RWPE1 (cell line): ENCODE data around the gene TCERG1L.

Source experiments
- CTCF ChIA-PET: fragments of 350-600 bp; sonication (Branson Sonifier 250); formaldehyde crosslinking; extraction: SDS; loops from one replicate; lab custom pipeline; 2021; lab: Yijun Ruan, JAX
- POLR2A ChIA-PET: fragments of 400-600 bp; formaldehyde crosslinking; extraction: SDS; loops from one replicate; lab custom pipeline; 2020; ENCODE audit warnings: antibody characterized with exemption; ENCODE audit not compliant: low non-redundant PET; lab: Yijun Ruan, JAX
- DNase-seq: peaks from one replicate; pipeline ENCODE4 v3.0.0; 2012; ENCODE audit warnings: low spot score
- H3K27ac ChIP-seq: fragments of 450-650 bp; 2 replicates; pipeline ENCODE4 v1.5.1; 2017
- TF ChIP-seq, protein P1 (sequence below): fragments of 450-650 bp; conservative IDR thresholded peaks from 2 replicates; pipeline ENCODE4 v1.5.1; 2017; ENCODE audit warnings: low read depth, mild to moderate bottlenecking

The TCERG1L gene

DNA sequence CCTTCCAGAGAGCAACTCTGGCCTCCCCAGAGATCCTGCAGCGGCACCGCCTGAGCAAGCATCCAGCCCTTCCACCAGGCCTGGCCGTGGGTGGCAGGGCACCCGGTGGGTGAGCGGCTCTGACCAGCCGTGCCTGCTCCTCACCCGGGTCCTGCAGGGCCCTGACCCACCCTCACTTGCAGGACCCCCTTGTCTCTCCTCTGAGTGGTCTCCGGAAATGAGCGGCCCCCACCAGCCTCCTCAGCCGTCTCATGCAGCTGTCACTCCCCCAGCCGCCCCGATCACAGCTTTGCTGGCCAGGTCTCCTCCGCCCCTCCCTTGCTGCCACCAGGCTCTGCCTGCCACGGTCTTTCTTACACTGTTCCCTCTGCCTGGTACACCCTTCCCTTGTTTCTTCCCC is 218.2 kb downstream of the TCERG1L start:
- ChIA-PET CTCF (no interaction called here), POLR2A (no interaction called here)
- TF ChIP-seq, protein P1, sequence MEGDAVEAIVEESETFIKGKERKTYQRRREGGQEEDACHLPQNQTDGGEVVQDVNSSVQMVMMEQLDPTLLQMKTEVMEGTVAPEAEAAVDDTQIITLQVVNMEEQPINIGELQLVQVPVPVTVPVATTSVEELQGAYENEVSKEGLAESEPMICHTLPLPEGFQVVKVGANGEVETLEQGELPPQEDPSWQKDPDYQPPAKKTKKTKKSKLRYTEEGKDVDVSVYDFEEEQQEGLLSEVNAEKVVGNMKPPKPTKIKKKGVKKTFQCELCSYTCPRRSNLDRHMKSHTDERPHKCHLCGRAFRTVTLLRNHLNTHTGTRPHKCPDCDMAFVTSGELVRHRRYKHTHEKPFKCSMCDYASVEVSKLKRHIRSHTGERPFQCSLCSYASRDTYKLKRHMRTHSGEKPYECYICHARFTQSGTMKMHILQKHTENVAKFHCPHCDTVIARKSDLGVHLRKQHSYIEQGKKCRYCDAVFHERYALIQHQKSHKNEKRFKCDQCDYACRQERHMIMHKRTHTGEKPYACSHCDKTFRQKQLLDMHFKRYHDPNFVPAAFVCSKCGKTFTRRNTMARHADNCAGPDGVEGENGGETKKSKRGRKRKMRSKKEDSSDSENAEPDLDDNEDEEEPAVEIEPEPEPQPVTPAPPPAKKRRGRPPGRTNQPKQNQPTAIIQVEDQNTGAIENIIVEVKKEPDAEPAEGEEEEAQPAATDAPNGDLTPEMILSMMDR = no peak
- no peak overlapping the region; the same call in 1 of the 2 replicates for H3K27ac ChIP-seq
- DNase-seq = no peak

DNA sequence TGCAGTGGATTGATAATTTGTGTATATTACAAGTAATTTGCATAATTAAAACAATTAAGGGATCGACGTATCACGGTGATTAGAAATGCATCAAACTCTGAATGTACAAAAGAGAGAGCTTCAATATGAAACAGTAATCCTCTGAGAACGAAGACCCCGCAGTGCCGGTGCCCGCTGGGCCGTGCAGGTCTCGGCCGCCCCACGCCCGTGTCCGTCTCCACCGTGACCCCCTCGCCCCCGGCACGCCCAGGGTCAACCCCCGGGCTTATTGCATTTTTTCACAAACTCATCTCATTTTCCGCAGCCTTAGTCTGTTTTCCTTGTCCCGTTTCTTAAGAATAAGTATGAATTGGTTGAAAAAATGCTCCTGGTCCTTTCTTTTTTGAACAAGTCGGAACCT is 218.6 kb downstream of the TCERG1L start:
- TF ChIP-seq, protein P1 = no peak
- no peak for DNase-seq
- ChIA-PET CTCF (no interaction called here), POLR2A (no interaction called here)
- H3K27ac ChIP-seq = no peak overlapping the region

DNA sequence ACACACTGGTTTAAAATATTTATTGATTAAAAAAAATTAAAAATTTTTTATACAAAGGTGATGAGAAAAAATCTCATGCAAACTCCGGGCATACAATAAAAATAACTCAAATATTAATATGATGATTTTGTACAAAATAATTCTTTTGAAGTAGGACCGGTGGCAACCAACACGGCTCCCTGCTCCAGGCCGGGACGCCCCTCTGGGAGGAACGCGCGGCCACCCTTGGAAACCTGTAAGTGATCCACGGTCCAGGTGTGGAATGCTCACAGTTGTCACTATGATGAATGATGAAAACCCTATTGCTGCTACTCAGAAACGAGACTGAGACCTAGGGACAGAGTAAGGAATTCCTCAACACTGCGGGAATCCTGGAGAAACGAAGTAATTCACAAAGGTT is 219.1 kb downstream of the TCERG1L start:
- DNase-seq = no peak
- no peak overlapping the region for H3K27ac ChIP-seq
- POLR2A ChIA-PET = no interaction called here
- TF ChIP-seq, protein P1 = no peak
- CTCF ChIA-PET = no interaction called here

DNA sequence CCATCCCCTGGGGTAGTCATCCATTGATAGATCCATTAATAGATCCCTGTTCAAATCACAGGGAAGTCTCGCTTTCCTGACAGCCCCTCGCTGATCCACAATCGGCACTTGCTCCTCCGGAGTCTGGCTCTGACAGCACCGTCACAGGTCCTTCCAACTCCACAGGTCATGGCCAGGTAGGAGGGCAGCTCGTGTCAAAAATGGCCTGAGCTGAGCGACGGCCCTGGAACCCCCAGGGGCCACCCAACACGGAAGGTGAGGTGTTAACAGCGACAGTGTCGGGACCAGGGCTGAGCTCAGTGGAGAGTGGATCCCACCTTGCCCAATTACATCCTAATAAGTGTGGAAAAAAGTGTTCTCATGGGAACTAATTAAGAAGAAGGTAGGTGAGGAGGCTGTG is 219.8 kb downstream of the TCERG1L start:
- TF ChIP-seq, protein P1 = no peak
- DNase-seq = no peak
- CTCF ChIA-PET = no interaction called here
- POLR2A ChIA-PET = no interaction called here
- H3K27ac ChIP-seq = no peak overlapping the region

DNA sequence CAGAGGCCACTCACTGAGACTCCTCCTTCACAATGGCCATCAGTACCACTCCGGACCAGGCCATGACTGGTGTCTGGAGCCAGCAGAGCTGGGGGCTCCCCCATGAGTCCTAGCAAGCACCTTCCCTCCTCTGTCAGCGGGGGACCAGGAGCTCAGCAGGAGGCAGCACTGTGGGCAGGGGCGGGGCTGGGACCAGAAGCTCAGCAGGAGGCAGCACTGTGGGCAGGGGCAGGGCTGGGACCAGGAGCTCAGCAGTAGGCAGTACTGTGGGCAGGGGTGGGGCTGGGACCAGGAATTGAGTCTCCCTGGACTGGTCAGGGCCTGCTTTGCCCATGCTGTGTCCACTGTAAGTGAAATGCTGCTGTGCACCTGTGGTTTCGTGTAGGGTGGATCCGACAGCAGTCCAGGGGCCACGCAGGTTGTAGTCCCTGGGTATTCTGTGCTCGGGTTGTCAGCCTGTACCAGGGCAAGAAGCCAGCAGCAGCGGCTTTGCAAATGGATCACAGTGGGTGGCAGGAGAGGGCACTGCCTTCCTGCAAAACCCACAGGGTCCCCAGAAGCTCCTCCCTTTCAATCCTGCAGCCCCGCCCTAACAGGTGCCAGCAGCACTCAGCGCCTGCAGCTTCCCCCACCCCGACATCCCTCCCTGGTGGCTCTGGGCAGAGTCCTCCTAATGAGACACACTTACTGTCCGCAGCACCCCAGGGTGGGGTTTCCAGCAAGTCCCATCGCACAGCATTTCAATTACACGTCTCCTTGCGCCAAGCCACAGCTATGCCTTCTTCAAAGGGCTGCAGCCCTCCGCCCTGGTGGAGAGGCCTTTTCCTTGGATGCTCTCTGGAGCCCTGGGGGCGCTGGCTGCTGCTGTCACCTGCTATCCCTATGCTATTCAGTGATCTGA is 220.5 kb downstream of the TCERG1L start:
- POLR2A ChIA-PET = no interaction called here
- CTCF ChIA-PET = no interaction called here
- TF ChIP-seq, protein P1 = no peak
- DNase-seq = no peak
- no peak overlapping the region for H3K27ac ChIP-seq

DNA sequence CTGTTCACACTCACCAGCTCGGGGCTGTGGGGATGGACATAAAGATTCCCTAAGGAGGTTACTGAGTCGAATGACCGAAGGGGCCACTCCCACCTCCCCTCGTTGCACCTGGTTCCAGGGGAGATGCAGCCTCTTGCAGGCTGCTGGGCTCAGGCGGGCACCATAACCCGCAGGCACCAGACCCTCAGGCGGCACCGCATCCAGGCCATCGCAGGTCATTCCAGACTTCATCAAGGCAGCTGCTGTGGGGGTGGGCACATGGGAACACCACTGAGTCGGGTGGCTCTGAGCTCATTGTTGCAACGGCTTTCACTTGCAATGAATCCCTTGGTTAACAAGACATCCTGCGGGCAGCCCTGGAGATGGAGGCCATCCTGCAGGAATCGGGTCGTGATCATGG is 221.7 kb downstream of the TCERG1L start:
- H3K27ac ChIP-seq = no peak overlapping the region
- ChIA-PET POLR2A (no interaction called here), CTCF (interaction anchor here (0.6 kb wide), 1 partner anchor 1509 kb away, joined by 4 read pairs; no protein-coding TSS in a partner anchor)
- TF ChIP-seq, protein P1 = no peak
- no peak for DNase-seq
